HTR-8/SVneo (cell line): ENCODE results near the gene RAB3D.
"Not testable (repeated sequence)": the region's sequence is repeated elsewhere in the genome, so short reads cannot be mapped to it uniquely, and the experiment has no call there.

Source experiments
- DNase-seq: peaks from one replicate; pipeline ENCODE4 v3.0.0; 2011; ENCODE audit warnings: low spot score, mixed read lengths; ENCODE audit not compliant: insufficient read length
- FAIRE-seq: peaks from 2 replicates; lab custom pipeline; 2011; peaks lifted over from hg19 to GRCh38; lab: Jason Lieb, UNC

Gene RAB3D

DNA sequence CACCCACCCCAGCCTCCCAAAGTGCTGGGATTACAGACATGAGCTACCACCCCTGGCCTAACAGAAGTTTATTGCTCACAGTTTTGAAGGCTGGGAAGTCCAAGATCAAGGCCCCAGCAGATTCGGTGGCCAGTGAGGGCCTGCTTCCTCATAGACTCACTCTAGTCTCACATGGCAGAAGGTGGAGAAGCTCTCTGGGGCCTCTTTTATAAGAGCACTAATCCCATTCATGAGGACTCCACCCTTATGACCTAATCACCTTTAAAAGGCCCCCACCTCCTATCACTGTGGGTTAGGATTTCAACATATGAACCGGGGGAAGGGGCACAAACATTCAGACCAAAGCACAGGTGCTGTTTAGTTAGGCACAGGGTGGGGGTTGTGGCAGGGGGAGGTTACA, 28.1 kb upstream of the RAB3D start:
- FAIRE-seq = no peak
- no peak for DNase-seq

DNA sequence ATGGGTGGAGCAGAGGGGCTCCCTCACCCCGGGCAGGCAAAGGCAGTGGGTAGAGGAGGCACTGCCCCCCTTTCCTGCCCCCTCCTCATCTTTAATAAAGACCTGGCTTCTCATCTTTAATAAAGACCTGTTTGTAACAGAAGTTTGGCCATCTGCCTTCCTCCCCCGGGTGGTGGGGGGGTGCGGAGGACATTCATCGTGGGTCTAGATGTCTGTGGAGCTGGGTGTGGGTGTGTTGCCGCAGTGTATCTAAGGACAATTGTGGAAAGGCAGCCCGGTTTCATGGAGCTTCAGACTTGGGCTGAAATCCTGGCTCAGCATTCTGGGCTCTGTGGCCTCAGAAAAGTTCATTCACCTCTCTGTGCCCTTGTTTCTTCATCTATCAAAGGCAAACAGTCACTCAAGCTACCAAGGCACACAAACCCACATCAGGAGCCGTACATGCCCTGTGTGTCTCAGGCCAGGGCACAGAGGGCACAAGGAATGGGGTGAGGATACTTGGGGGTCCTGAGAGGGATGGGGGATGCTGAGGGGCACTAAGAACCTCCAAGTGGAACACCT, 26.2 kb upstream of the RAB3D start:
- FAIRE-seq (no peak), DNase-seq (no peak)

DNA sequence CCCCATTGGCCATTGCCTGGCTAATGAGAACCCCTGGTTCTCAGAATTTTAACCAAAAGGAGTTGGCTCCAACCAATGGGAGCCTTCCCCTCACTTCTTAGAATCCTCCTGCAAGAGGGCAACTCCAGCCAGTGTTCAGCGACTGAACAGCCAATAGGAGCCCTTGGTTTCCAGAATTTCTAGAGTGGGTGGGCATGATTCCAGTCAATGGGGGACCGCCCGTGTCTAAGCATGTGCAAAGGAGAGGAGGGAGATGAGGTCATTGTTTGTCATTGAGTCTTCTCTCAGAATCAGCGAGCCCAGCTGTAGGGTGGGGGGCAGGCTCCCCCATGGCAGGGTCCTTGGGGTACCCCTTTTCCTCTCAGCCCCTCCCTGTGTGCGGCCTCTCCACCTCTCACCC, 25.5 kb upstream of the RAB3D start:
- DNase-seq (no peak), FAIRE-seq (no peak)

DNA sequence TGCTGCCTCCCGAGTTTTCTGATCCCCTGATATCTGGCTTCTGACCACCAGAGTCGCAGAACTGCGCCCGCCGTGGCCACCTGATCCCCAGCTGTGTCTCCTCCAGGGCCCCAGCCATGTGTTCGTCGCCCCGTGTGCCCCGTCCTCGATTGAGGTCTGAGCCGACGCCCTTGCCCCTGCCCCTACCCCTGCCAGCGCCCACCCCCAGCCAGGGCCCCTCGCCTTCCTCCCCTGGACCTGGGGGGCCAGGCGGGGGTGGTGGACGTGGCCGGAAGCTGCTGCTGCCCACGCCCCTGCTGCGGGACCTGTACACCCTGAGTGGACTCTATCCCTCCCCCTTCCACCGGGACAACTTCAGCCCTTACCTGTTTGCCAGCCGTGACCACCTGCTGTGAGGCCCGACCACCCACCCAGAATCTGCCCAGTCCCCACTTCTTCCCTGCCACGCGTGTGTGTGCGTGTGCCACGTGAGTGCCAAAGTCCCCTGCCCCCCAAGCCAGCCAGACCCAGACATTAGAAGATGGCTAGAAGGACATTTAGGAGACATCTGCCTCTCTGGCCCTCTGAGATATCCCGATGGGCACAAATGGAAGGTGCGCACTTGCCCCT, 24.9 kb upstream of the RAB3D start:
- no peak for DNase-seq
- no peak for FAIRE-seq

DNA sequence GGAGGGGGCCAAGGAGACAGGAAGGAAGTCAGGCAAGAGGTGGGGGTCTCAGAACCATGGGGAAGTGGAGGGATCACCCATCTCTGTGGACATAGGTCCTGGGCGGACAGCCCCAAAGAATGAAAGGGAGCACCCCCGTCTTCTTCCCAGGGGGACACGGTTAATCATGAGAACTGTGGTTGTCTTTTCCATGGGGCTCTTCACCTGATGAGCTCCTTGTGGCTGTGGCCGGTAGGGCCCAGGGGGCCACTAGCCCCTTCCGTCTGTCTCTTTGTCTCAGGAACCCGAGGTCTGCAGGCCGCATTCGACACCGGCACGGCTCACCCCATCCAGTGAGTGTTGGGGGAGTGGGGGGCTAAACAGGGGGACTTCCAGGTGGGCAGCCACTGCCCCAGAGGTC, 24.4 kb upstream of the RAB3D start:
- DNase-seq = no peak
- FAIRE-seq = no peak

DNA sequence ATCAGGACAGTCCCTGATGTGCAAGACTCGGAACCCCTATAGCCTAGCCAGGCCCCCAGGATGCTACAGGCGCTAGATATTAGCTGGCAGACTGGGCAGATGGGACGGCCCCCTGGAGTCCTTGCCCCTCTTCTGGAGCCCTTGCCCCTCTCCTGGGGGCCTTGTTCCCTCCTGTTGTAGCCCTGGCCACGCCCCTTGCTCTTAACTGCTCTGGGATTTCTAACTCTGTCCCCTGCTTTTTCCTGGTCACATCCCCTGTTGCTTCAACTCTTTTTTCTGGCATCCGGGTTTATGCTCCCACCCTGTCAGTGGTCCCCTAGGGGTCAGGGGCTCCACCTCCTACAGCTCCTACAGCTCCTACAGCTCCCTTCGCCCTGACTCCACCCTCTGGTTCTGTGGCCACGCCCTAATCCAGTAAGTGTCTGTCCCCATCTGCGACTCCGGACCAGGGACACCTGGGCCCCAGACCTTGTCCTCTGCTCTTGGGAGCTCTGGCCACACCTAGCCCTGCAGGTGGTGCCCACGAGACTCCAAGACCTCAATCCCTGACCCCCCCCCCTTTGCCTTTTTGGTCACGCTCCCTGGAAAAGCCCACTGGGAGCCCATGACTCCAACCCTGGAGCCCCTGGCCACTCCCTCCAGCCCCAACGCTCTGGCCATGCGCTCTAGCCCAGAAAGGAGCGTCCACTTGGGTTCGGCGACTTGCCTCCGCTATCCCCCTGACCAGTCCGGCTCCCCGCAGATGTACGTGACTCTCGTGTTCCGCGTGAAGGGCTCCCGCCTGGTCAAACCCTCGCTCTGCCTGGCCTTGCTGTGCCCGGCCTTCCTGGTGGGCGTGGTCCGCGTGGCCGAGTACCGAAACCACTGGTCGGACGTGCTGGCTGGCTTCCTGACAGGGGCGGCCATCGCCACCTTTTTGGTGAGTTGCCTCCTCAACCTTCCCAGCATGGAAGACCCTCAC, 22.6 kb upstream of the RAB3D start:
- DNase-seq (no peak), FAIRE-seq (peak; percentile 13)

DNA sequence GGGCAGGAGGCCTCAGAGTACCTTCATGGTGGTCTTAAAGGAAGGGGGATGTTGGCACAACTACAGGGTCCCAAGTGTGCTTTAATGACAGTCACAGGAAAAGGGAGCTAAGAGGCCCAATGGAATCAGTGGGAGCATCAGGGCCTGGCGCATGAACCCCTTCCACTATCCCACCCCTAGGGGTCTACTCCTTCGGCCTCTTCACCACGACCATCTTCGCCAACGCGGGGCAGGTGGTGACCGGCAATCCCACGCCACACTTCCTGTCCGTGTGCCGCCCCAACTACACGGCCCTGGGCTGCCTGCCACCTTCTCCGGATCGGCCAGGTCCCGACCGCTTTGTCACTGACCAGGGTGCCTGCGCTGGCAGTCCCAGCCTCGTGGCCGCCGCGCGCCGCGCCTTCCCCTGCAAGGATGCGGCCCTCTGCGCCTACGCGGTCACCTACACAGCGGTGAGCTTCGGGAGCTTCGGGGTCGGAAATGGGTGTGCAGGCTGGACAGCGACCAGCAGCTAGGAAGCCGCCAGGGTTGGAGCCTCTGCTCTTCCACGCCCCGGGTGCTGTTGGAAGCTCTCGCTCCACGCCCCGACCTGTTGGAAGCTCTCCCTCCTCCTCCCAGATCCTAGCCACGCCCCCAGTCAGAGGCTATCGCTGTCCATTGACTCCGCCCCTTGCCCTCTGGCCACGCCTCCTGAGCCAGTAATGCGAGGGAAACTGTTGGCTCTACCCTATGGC, 21.7 kb upstream of the RAB3D start:
- DNase-seq = no peak
- FAIRE-seq = no peak

DNA sequence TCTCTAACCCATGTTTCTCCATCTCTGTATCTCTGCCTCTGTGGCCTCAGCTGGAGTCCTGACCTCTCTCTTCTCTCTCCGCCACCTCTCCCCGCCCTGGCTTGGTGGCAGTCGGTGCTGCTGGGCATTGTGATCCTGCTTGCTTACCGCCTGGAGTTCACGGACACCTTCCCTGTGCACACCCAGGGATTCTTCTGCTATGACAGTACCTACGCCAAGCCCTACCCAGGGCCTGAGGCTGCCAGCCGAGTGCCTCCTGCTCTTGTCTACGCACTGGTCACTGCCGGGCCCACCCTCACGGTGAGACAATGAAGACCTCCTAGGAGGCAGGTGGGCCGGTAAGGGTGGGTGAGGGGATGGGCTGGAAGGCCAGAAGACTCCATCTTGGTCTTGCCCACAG, 20.0 kb upstream of the RAB3D start:
- DNase-seq = no peak
- no peak for FAIRE-seq

DNA sequence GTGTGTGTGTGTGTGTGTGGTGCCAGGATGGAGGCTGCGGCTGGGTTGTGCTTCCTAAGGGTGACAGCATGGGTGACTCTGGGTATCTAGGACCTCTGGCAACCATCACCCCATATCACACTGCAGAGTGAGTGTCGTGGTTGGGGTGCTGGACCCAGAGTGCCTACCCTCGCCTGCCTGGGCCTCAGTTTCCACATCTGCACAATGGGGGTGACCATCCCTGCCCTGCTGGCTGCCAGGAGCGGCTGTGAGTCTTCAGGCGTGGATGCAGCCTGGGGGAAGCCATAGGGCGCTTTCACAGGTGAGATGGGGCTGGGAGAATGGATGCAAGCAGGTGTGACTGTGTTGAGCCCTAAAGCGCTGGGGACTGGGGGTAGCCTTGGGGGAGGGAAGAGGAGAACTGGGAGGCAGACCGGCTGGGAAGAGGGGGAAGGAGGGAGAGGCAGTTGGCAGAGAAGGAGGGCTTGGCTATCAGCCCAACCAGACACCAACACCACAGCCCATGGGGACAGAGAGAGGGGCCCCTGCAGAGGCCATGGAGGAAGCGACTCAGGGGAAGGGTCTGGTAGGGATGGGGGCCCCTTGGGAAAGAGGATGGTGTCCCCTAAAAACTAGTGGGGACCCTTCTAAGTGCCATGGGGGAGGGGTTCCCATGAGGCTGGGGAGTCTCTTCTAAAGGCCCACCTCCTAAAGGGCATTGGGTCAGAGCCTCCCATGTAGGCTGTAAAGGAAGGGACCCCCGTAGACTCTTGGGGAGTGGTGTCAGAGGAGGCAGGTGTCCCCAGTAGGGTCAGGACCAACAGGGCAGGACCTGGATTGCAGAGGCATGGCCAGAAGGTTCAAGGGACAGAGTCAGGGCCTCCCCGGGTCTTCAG, 17.5 kb upstream of the RAB3D start:
- DNase-seq (no peak), FAIRE-seq (no peak)

DNA sequence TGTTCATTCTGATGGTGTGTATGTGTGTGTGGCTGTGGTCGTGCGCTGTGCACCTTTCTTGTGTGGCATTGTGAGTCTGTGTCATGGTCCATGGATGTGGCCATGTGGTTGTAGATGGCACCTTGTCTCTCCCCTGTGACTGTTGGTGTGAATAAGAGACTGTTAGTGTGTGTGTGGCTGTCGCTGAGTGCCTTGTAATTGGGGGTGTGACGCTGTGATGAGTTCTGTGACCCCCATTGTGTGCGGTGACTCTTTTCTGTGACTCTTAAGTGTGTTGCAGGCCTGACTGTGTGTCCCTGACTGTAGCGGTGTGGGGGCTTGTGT, 16.6 kb upstream of the RAB3D start:
- DNase-seq (no peak), FAIRE-seq (no peak)

DNA sequence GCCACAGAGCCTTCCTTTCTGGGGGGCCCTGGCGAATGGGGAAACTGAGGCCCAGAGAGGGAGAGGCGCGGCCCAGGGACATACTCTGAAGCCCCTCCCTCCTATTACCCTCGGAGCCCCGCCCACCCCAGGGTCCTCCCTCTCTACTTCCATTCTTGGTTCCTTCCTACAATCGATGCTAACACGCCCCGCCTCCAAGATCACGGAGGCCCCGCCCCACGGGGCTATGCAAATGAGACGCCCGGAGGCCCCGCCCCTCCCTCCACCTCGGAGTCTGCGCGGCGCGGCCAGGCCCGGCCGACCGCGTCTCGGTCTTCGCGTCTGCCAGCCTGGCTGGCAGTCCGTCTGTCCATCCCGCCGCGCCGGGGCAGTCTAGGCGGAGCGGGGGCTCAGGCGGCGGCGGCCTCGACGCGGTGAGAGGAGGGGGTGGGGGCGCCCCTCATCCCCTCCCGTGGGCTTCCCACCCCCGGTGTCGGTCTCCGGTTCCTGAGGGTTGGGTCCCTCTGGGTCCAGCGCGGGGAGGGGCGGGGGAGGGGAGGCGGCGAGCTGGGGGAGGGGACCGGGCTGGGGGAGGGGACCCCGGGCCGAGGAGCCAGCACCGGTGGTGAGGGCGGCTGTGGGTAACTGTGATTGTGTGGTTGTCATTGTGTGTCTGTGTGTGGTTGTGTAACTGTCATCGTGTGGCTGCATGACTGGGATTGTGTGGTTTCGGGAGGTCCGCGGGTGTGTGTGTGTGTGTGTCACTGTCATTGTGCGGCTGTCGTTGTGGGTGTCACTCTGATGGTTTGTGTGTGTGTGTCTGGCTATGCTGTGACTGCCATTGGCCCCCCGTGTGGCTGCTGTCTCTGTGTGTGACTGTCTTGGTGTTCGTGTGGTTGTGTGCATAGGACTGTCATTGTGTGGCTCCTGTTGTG, 16.0 kb upstream of the RAB3D start, which contains the start of gene PLPPR2:
PLPPR2 (plus strand) TSS at position 273 of the 914 bp plus-strand sequence. CDS start 2,242 bp downstream, outside the sequence.
- FAIRE-seq (peak; percentile 95), DNase-seq (peak; percentile 83)

DNA sequence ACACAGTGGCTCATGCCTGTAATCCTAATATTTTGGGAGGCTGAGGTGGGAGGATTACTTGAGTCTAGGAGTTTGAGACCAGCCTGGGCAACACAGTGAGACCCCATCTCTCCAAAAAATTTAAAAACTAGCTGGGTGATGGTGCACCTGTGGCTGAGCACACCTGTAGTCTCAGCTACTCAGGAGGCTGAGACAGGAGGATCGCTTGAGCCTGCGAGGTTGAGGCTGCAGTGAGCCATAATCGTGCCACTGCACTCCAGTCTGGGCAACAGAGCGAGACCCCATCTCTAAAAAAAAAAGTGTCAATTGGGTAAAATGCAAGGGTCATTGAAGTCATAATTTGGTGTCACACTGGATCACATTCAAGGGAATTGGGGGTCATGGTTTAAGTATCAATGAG, 14.6 kb upstream of the RAB3D start:
- not testable (repeated sequence) for FAIRE-seq, DNase-seq

DNA sequence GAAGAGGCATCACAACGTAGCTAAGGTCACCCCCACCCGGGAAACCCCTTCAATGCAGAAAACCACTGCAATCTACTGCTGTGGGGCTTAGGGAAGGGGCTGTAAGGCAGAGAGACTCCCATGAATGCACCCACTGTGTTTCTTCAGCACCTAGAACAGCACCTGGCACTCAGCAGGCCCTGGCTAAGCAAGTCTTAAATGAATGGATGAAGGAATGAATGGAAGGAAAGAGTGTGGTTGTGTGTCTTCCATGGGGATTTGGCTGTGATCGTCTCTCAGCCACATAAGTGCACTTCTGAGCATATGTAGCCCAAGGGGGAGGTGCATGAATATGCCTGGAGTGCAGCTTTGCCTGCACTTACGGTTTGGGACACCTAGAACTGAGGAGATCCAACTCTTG, 9.7 kb upstream of the RAB3D start:
- DNase-seq (no peak), FAIRE-seq (no peak)

DNA sequence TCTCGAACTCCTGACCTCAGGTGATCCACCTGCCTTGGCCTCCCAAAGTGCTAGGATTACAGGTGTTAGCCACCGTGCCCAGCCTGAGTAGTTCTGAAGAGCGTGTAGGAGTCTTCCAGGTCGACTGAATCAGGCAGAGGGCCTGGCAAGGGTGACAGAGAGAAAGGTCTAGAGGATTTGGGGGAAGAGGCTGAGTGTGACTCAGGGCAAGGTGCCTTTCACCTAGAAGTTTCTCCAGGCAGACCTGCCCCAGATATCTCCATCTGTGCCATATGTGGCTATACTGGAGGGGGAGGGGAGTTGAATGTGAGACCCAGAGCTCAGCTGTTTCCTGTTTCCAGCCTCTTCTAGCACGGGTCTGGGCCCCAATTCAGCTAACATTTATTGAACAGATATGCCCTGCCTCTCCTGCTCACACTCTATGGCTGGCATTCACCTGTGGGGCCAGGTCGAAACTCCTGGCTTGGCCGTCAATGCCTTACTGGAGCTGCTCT, 8.1 kb upstream of the RAB3D start:
- no peak for FAIRE-seq
- no peak for DNase-seq

DNA sequence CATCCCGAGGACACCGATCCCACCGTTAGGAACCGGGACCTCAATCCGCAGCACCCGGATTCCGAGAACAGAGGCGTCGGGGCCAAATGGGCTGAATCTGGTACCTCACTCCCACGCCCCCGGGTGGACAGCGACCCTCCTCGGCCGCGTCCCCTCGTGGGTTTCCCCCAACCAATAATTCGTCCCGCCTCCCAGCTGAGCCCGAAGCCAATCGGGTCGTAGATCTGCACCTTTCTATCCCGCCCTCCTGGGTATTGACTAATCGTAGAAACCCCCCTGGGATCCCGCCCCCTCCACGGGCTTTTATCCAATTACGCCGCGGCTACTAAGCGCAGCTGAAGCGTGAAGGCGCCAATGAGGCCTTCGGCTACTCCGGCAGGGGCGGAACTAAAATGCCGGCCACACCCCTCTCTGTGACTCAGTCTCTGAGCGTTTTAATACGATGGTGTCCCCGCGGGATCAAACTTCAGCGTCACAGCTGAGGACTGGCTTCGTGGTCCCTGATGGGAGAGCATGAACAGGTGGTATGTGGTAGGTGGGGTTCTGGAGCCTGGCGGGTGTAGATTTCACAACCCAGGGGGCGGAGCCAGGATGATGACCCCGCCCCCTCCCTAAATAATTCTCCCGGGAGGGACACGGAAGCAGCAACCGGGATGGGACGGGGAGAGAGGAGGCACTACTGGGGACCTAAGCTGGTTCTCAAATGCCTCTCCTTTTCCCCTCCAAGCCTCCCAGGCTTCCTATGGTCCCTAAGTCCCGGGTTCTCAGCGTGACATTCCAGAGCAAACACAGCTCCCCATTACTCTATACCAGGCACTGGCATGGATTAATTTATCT, 6.9 kb upstream of the RAB3D start, which contains the start of the genes CCDC159 and TMEM205:
CCDC159 (plus strand) TSS at position 416 of the 837 bp plus-strand sequence; CDS start at position 504, 88 bp downstream.
TMEM205 (minus strand) TSS at position 165 of the 837 bp plus-strand sequence. CDS start 649 bp downstream, outside the sequence.
- peak; percentile 92 for FAIRE-seq
- DNase-seq = peak; percentile 98

DNA sequence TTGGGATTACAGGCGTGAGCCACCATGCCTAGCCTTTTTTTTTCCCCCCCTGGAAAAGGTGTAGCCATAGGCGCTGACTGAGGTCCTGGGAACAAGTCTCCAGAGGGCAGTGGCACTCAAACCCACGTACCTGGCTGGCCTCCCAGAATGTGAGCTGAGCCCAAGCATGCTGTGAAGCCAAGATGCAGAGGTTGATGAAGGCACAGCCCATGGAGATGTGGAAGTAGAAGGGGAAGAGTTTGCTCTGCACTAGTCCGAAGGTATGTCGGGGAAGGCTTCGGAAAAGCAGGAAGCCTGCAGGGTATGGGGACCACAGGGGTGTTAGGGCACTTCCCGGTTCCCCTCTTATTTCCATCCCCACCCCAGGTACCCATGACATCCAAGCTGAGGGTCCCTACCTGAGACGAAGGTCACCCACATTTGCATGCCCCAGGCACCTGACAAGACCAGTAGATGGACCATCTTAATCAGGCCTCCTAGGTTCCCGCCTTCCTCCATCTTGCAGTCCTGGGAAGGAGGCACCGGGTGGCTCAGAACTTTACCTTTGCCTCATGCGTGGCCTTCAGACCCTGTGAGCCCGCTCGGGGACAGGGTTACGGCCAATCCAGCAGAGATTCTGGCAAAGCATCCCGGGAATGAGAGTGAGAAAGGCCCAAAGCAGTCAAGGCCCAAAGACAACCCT, 5.8 kb upstream of the RAB3D start:
- DNase-seq (no peak), FAIRE-seq (peak; percentile 28)

DNA sequence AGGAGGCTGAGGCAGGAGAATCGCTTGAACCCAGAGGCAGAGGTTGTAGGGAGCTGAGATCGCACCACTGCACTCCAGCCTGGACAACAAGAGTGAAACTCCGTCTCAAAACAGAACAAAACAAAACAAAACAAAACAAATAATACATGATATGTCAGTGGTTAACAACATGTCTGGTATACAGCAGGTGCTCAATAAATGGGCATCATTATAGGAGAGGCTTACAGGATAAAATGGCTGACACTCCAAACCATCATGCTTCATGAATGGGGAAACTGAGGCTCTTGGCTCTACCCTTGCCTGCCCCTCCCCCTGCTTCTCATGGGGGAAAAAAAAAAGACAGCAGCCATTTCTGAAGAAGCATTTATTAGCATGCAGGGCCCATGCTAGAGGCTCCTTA, 3.0 kb upstream of the RAB3D start:
- DNase-seq (no peak), FAIRE-seq (no peak)
